ENCODE measurements around the gene ATP6V1C2. TPM values are rescaled to one million over a fixed set of nuclear protein-coding genes. Genes with fewer than 3 reads are reported as not detected.
A peak's percentile ranks its signal among the peaks of the same experiment; 100 is the strongest.
"Not testable (repeated sequence)": the region's sequence is repeated elsewhere in the genome, so short reads cannot be mapped to it uniquely, and the experiment has no call there.

Gene ATP6V1C2
- total RNA-seq, 1 experiment from 2014 or later = not detected

GRCh38 chr2:10785260-10785659, 63.8 kb downstream of the ATP6V1C2 start:
- no peak for DNase-seq (ENCODE audit: low read depth)

- no peak for DNase-seq (ENCODE audit: low read depth)
Measured at GRCh38 chr2:10786240-10786982, 65.0 kb downstream of the ATP6V1C2 start.

GRCh38 chr2:10787176-10787968, 65.9 kb downstream of the ATP6V1C2 start:
- no peak for DNase-seq (ENCODE audit: low read depth)

- DNase-seq (ENCODE audit: low read depth) = no peak
Measured at GRCh38 chr2:10788855-10789254, 67.4 kb downstream of the ATP6V1C2 start.

- DNase-seq (ENCODE audit: low read depth) = no peak
Measured at GRCh38 chr2:10790228-10790973, 69.0 kb downstream of the ATP6V1C2 start.

- no peak for DNase-seq (ENCODE audit: low read depth)
Measured at GRCh38 chr2:10792001-10792634, 70.7 kb downstream of the ATP6V1C2 start.

GRCh38 chr2:10792660-10793400, 71.4 kb downstream of the ATP6V1C2 start:
- DNase-seq (ENCODE audit: low read depth) = no peak

- no peak for DNase-seq (ENCODE audit: low read depth)
Measured at GRCh38 chr2:10793816-10794215, 72.4 kb downstream of the ATP6V1C2 start.

GRCh38 chr2:10794876-10795275, 73.4 kb downstream of the ATP6V1C2 start:
- no peak for DNase-seq (ENCODE audit: low read depth)

- DNase-seq (ENCODE audit: low read depth) = no peak
Measured at GRCh38 chr2:10795508-10796046, 74.1 kb downstream of the ATP6V1C2 start.

GRCh38 chr2:10796703-10797102, 75.3 kb downstream of the ATP6V1C2 start:
- DNase-seq (ENCODE audit: low read depth) = no peak

GRCh38 chr2:10798783-10799182, 77.4 kb downstream of the ATP6V1C2 start:
- no peak for DNase-seq (ENCODE audit: low read depth)

- no peak for DNase-seq (ENCODE audit: low read depth)
Measured at GRCh38 chr2:10800163-10800562, 78.7 kb downstream of the ATP6V1C2 start.

- no peak for DNase-seq (ENCODE audit: low read depth)
Measured at GRCh38 chr2:10802657-10803056, 81.2 kb downstream of the ATP6V1C2 start.

GRCh38 chr2:10805990-10806389, 84.6 kb downstream of the ATP6V1C2 start:
- DNase-seq (ENCODE audit: low read depth) = not testable (repeated sequence)

GRCh38 chr2:10806543-10806942, 85.1 kb downstream of the ATP6V1C2 start:
- no peak for DNase-seq (ENCODE audit: low read depth)

GRCh38 chr2:10810202-10811161, 89.1 kb downstream of the ATP6V1C2 start:
- peak; percentile 15 for DNase-seq (ENCODE audit: low read depth)

GRCh38 chr2:10811517-10811916, 90.1 kb downstream of the ATP6V1C2 start:
- no peak for DNase-seq (ENCODE audit: low read depth)

GRCh38 chr2:10812362-10813162, 91.1 kb downstream of the ATP6V1C2 start, which contains the start of gene PDIA6:
Gene PDIA6, minus strand, starts transcription at chr2:10812785. Its CDS starts 89 bp downstream, at chr2:10812696.
- DNase-seq (ENCODE audit: low read depth) = peak; percentile 93
